DMS153 (cell line): Measurements from ENCODE around the gene NTMT1.
"Not testable (repeated sequence)": the region's sequence is repeated elsewhere in the genome, so short reads cannot be mapped to it uniquely, and the experiment has no call there.

ENCODE experiments used
- DNase-seq: peaks from one replicate; lab custom pipeline; 2025; lab: John Stamatoyannopoulos, UW

NTMT1 gene

GRCh38 chr9:129626079-129626624 lies at the start of gene NTMT1:
NTMT1 (plus strand) TSS chr9:129626163; CDS start chr9:129632704, 6,541 bp downstream.
- peak; percentile 60 for DNase-seq

GRCh38 chr9:129576546-129577543 lies 49.1 kb upstream of the NTMT1 start:
- DNase-seq: no peak

- no peak for DNase-seq
These were observed 46.7 kb upstream of the NTMT1 start for GRCh38 chr9:129579294-129579693.

GRCh38 chr9:129580211-129580915 lies 45.6 kb upstream of the NTMT1 start:
- no peak for DNase-seq

GRCh38 chr9:129581505-129582189 lies 44.3 kb upstream of the NTMT1 start:
- no peak for DNase-seq

GRCh38 chr9:129582855-129583254 lies 43.1 kb upstream of the NTMT1 start:
- no peak for DNase-seq

- no peak for DNase-seq
These were observed 42.5 kb upstream of the NTMT1 start for GRCh38 chr9:129583308-129584038.

- DNase-seq: peak; percentile 53
These were observed 41.8 kb upstream of the NTMT1 start for GRCh38 chr9:129584136-129584535.

- no peak for DNase-seq
These were observed 40.6 kb upstream of the NTMT1 start for GRCh38 chr9:129585352-129585751.

GRCh38 chr9:129586245-129586644 lies 39.7 kb upstream of the NTMT1 start:
- no peak for DNase-seq

GRCh38 chr9:129586685-129587084 lies 39.3 kb upstream of the NTMT1 start:
- DNase-seq: no peak

GRCh38 chr9:129587487-129588262 lies 38.3 kb upstream of the NTMT1 start:
- no peak for DNase-seq

GRCh38 chr9:129590466-129590865 lies 35.5 kb upstream of the NTMT1 start:
- DNase-seq: no peak

- DNase-seq: no peak
These were observed 34.0 kb upstream of the NTMT1 start for GRCh38 chr9:129591916-129592315.

- not testable (repeated sequence) for DNase-seq
These were observed 33.2 kb upstream of the NTMT1 start for GRCh38 chr9:129592790-129593189.

- no peak for DNase-seq
These were observed 31.3 kb upstream of the NTMT1 start for GRCh38 chr9:129594632-129595031.

GRCh38 chr9:129595311-129595741 lies 30.6 kb upstream of the NTMT1 start:
- no peak for DNase-seq

GRCh38 chr9:129595903-129596540 lies 29.9 kb upstream of the NTMT1 start:
- no peak for DNase-seq

- DNase-seq: peak; percentile 17
These were observed 29.2 kb upstream of the NTMT1 start for GRCh38 chr9:129596541-129597331.
